Transverse colon (tissue), 4 donors: Measurements from ENCODE around the gene ZNF202. TPM values are rescaled to one million over a fixed set of nuclear protein-coding genes. Genes with fewer than 3 reads are reported as not detected.

Source experiments
- DNase-seq: peaks from one replicate; pipeline ENCODE4 v3.0.0-alpha.2; 2019
- H3K27ac ChIP-seq, 4 donors: fragments of 200-600 bp; sonication (generic); 2 replicates each; pipeline ENCODE4 v1.5.1; 2016 to 2018; ENCODE audit warnings: inconsistent platforms in 4 of 4
- H3K27me3 ChIP-seq: fragments of 200-600 bp; sonication (generic); 2 replicates; pipeline ENCODE4 v1.5.1; 2017; ENCODE audit warnings: inconsistent platforms
- H3K36me3 ChIP-seq, 4 donors: fragments of 200-600 bp; sonication (generic); 2 replicates each; pipeline ENCODE4 v1.5.1; 2017 to 2019; ENCODE audit warnings: inconsistent platforms in 4 of 4
- H3K4me1 ChIP-seq, 4 donors: fragments of 200-600 bp; sonication (generic); 2 replicates each; pipeline ENCODE4 v1.5.1; 2017 to 2020; ENCODE audit warnings: inconsistent platforms in 4 of 4
- H3K4me3 ChIP-seq, 4 donors: fragments of 200-600 bp; sonication (generic); 1 replicate in 1 of 4; 2 replicates in 3 of 4; pipeline versions ENCODE4 v1.5.1 to v1.6.1; 2017 to 2019; ENCODE audit warnings: inconsistent platforms in 4 of 4
- H3K9me3 ChIP-seq, 2 donors: fragments of 200-600 bp; sonication (generic); 2 replicates each; pipeline ENCODE4 v1.5.1; 2017 to 2019; ENCODE audit warnings: inconsistent platforms in 2 of 2
- EP300 ChIP-seq: sonication (generic); formaldehyde crosslinking; IDR thresholded peaks from one replicate; pipeline ENCODE4 v1.6.1; 2017; ENCODE audit warnings: antibody characterized with exemption, low read depth
- POLR2A ChIP-seq: fragments of 450-650 bp; IDR thresholded peaks from one replicate; pipeline ENCODE4 v1.6.1; 2016; ENCODE audit warnings: antibody characterized with exemption, mild to moderate bottlenecking, moderate library complexity
- POLR2AphosphoS5 ChIP-seq, 3 donors: sonication (generic); formaldehyde crosslinking; IDR thresholded peaks; one replicate each; pipeline ENCODE4 v1.6.1; 2016; ENCODE audit warnings: antibody characterized with exemption in 3 of 3
- WGBS, 2 donors: methylation state at CpG; one replicate each; pipeline ENCODE4 v1.1.5; 2018; ENCODE audit warnings: low coverage in 1 of 2; 5-methylcytosine and 5-hydroxymethylcytosine counted together
- in situ Hi-C, 4 donors: fragments of 200-750 bp; cut with MboI; loops; one replicate each; pipeline versions ENCODE4 v1.15.0 to v1.15.1; 2017; ENCODE audit warnings: low sequenced_read_pairs in 3 of 4, low pct_ligation_motif_present in 1 of 4, low pct_unique_long_range_greater_than_20kb in 1 of 4
- intact Hi-C: fragments of 100-400 bp; cut with DNase I; formaldehyde crosslinking; loops from one replicate; pipeline ENCODE4 v1.15.1; 2023; ENCODE audit warnings: low total_unique reads
- small RNA-seq, 4 donors: library from RNA; depleted of rRNA; stranded (forward); fragments of <200 nt; gene quantifications; one replicate each; pipeline ENCODE3, GENCODE V24; 2016
- total RNA-seq, 4 donors: library from RNA; depleted of rRNA; stranded (reverse); fragments of >200 nt; gene quantifications; one replicate each; pipeline ENCODE4 v1.1.0, GENCODE V29; 2016
- TF ChIP-seq, protein P1 (sequence below), 5 experiments: fragments of 200-600 bp in 3 of 5; fragments of 450-650 bp in 2 of 5; sonication (generic) in 3 of 5; IDR thresholded peaks; 1 replicate in 2 of 5; 2 replicates in 3 of 5; pipeline ENCODE4 v1.5.1; 2016 to 2017; ENCODE audit warnings: antibody characterized with exemption in 5 of 5, inconsistent platforms in 3 of 5, mild to moderate bottlenecking in 2 of 5, moderate library complexity in 1 of 5

The ZNF202 gene
- total RNA-seq, 4 donors from 2014 or later: 4.4 to 7.8 (median 6.2) TPM

DNA sequence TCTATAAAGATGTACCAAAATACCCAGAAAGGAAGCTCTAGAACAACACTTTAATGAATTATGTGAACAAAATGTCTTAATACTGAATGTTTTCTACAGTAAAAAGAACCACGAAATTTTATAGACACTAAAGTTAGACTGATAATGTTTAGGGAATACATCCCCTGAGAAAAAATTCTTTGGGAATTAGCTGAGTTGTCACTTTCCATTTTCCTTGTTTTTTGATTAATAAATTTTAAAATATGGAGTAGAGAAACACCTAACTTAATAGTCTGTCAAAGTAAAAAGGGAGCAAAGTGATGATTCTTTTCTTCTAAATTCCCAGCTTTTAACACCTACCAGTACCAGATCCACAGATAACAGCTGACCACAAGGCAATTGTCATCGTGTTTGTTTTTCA, 64.0 kb downstream of the ZNF202 start:
- intact Hi-C loops (no loop called here), in situ Hi-C loops (no loop called here)
- Histone ChIP-seq H3K36me3 (no peaks in the 10 kb centered on the region), H3K4me1 (no peaks in the 10 kb centered on the region), H3K27ac (no peak overlapping the region), H3K9me3 (no peaks in the 10 kb centered on the region), H3K27me3 (no peaks in the 10 kb centered on the region), H3K4me3 (no peak overlapping the region)
- TF ChIP-seq, protein P1, sequence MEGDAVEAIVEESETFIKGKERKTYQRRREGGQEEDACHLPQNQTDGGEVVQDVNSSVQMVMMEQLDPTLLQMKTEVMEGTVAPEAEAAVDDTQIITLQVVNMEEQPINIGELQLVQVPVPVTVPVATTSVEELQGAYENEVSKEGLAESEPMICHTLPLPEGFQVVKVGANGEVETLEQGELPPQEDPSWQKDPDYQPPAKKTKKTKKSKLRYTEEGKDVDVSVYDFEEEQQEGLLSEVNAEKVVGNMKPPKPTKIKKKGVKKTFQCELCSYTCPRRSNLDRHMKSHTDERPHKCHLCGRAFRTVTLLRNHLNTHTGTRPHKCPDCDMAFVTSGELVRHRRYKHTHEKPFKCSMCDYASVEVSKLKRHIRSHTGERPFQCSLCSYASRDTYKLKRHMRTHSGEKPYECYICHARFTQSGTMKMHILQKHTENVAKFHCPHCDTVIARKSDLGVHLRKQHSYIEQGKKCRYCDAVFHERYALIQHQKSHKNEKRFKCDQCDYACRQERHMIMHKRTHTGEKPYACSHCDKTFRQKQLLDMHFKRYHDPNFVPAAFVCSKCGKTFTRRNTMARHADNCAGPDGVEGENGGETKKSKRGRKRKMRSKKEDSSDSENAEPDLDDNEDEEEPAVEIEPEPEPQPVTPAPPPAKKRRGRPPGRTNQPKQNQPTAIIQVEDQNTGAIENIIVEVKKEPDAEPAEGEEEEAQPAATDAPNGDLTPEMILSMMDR (IDR thresholded peaks at IDR 0.05): no peak
- TF ChIP-seq EP300: no peak
- TF ChIP-seq POLR2A: no peak
- no peak for TF ChIP-seq POLR2AphosphoS5 (IDR thresholded peaks at IDR 0.05)
- 43 to 56% methylated on average over 2 of the region's 2 CpGs for WGBS, 2 donors
- DNase-seq: no peak

DNA sequence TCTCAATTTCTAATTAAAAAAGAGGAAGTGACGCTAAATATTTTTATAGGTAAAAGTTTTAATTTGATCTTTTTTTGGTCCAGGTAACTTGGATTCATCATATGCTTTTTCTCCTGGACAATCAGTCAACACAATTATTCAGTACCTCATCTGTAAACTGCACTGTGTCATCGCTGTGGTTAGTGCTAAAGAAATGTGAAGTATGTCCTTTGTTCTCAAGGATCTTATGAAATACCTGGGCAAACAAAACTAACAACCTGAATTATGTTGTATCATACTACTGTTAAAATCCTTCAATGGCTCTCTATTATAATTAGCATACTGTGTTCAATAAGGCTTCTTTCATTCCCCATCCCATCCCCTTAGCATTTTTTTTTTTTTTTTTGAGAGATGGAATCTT, 67.2 kb downstream of the ZNF202 start:
- DNase-seq: no peak

More for the DNA sequence above, 67.2 kb downstream of the ZNF202 start:
- in situ Hi-C loops: no loop called here
- no peak overlapping the region for H3K4me3 ChIP-seq
- intact Hi-C loops: no loop called here
- WGBS, 2 donors: 64 to 81% methylated on average over 2 of the region's 2 CpGs
- TF ChIP-seq POLR2AphosphoS5 (IDR thresholded peaks at IDR 0.05) (no peak), EP300 (no peak)
- H3K4me1 ChIP-seq: no peaks in the 10 kb centered on the region
- no peaks in the 10 kb centered on the region for H3K9me3 ChIP-seq
- no peaks in the 10 kb centered on the region for H3K27me3 ChIP-seq
- H3K27ac ChIP-seq: no peak overlapping the region
- H3K36me3 ChIP-seq: no peaks in the 10 kb centered on the region

Small RNA genes within 50 kb of the gene (small RNA-seq; reads per million reads assigned to genes)
- 0 reads per million in 4 donors for gene RNU1-21P

Other genes starting within 250 kb of the ZNF202 start
- 1 to 10 TPM in 1 of 4 donors, under 1 TPM in 3; 0.20 to 1.1 (median 0.58) TPM for gene SCN3B, start 87.0 kb downstream of the ZNF202 start, total RNA-seq
- under 1 TPM in 1 of 4 donors, not detected in 3; 0.68 TPM for gene OR6X1, start 12.9 kb upstream of the ZNF202 start, total RNA-seq
- gene OR6M1, start 64.7 kb upstream of the ZNF202 start, total RNA-seq: not detected
- not detected for gene TMEM225, start 144.0 kb upstream of the ZNF202 start, total RNA-seq
- 1 to 10 TPM in 2 of 4 donors, under 1 TPM in 1, not detected in 1; 0.82 to 1.7 (median 1.6) TPM for gene OR8D4, start 160.5 kb upstream of the ZNF202 start, total RNA-seq
- gene OR4D5, start 198.0 kb upstream of the ZNF202 start, total RNA-seq: under 1 TPM in 2 of 4 donors, not detected in 2; 0.41 to 0.95 TPM
- not detected for gene OR6T1, start 202.2 kb upstream of the ZNF202 start, total RNA-seq
- not detected for gene OR10S1, start 236.1 kb upstream of the ZNF202 start, total RNA-seq